ENCODE results near the gene MYOT.

The MYOT gene

DNA sequence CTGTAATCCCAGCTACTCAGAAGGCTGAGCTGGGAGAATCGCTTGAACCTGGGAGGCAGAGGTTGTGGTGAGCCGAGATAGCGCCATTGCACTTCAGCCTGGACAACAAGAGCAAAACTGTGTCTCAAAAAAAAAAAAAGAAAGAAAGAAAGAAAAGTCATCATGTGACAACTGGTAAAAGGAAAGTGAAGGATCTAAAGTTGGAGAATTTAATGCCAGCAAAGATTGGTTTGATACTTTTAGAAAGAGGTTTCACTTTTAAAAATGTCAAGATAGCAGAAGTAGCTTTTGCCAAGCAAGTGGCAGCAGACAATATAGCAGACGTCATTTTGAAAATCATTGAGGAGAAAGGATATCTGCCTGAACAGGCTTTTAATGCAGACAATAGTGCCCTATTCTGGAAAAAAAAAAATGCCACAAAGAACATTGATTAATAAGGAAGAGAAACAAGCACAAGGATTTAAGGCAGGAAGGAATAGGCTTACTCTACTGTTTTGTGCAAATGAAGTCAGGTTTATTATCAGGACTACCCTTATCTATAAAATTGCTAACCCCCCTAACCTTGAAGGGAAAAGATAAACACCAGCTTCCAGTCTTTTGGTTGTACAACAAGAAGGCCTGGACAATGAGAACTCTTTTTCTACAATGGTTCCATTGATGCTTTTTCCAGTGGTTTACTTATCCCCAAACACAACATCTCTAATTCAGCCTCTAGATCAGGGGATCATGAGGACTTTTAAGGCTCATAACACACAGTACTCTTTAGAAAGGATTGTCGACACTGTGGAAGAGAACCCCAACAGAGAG is 33.6 kb downstream of the MYOT start:
- DNase-seq (ENCODE audit: low read depth): no peak

DNA sequence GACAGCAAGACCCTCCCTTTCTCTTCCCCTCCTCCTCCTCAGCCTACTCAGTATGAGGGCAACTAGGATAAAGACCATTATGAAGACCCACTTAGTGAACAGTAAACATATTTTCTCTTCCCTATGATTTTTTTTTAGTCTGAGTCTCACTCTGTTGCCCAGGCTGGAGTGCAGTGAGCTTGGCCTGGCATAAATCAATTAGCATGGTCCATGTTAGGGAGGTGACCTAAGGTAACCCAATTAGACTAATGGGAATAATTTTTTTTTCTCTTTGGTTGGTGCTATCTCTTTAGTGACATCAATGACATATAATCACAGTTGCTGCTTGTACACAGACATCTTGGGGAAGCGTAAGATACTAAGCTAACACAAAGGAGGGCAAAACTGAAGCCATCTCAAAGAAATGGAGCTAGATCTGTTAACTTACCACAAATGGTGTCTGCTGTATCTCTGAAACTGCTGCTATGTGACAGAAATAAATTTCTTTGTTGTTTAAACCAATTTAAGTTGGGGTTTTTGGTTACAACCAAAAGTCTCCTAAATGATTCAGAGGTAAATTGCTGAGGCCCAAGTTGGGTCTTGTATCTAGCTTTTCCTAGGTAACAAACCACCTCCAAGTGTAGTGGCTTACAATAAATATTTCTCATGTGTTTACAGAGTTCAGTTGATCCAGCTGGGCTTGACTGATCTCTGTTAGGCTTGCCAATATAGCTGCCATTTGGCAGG is 34.9 kb downstream of the MYOT start:
- DNase-seq (ENCODE audit: low read depth): no peak

DNA sequence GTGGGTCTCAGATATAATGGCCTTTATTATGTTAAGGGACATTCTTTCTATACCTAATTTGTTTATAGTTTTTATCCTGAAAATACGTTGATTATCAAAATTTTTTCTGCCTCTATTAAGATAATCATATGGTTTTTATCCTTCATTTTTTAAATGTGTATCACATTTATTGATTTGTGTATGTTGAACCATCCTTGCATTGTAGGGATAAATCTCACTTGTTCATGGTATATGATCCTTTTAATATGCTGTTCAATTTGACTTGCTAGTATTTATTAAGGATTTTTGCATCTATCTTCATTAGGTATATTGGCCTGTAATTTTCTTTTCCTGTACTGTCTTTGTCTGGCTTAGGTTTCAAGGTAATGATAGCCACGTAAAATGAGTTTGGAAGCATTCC is 47.1 kb downstream of the MYOT start:
- no peak for DNase-seq (ENCODE audit: low read depth)

DNA sequence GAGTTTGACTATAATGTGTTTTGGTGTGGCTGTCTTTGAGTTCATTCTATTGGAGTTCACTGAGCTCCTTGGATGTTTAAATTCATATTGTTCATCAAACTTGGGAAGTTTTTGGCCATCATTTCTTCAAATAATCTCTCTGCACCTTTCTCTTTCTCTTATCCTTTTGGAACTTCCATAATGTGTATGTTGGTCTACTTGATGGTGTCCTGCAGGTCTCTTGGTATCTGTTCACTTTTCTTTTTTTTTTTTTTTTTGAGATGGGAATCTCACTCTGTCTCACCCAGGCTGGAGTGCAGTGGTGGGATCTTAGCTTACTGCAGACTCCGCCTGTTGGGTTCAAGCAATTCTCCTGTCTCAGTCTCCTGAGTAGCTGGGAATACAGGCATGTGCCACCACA is 49.3 kb downstream of the MYOT start:
- no peak for DNase-seq (ENCODE audit: low read depth)

DNA sequence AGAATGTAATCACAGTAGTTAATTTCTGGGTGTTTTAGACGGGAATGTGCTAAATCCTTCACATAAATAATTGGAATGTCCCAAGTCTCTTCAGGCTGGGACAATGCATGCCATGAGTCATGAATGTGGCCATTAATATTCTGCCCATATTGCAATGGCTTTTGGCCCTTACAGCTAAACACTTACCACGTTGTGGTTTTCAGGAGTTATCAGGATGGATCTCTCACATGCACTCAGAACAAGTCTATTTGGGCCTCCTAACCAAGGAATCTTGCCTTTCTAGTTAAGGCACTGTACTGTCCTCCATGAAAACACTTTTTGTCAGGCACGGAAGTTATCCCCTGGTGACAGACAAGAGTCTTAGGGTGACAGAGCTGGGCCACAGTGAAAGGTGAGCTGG is 54.3 kb downstream of the MYOT start:
- DNase-seq (ENCODE audit: low read depth): no peak

DNA sequence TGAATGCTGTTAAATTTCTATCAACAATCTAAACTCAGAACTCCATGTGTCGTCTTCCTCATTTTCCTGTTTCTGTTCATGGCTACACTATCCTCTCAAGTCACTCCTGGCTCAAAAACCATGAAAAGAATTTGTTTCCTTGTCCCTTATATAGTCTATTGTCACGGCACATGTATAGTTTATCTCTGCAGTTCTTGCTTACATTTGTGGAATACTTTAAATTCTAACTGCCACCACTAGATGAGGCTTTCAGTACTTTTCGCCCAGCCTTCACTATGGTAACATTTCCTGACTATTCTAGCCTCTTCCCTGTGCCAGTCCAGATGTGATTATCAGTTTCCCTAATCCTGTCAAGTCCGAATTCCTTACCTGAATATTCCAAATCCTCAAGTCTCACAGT is 56.2 kb downstream of the MYOT start:
- no peak for DNase-seq (ENCODE audit: low read depth)

DNA sequence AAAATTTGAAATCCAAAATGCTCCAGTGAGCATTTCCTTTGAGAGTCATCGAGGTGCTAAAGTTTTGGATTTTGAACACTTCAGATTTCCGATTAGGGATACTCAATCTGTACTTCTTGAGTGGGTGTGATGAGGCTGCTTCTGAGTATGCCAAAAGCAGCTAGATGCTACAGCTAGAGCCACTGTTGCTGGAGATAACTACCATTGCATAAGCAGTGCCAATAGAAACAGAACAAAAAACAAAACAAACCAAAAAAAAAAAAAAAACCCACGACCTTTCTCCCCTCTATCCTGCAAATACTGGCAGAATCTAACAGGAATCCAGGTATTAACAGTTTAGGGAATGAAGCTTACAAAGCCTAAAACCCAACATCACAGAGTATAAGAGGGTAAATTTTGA is 65.1 kb downstream of the MYOT start:
- DNase-seq (ENCODE audit: low read depth): no peak

DNA sequence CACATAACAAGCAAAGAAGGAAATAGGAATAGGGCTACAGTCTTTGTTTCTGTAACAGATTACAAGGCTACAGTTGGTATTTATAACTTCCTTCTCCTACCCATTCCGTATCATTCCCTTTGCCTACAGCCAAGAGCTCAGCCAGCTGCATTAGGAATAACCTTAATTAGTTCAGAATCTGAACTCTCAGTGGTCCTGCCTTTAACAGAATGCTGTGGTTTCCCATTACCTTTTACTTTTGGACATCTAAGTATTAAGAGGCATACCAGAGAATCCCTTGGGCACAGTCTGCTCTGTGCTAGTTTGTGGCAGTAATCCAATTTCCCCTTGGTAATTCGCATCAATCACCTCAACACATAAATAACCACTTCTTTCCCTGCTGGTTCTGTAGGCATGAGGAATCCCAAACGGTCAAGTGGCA is 65.8 kb downstream of the MYOT start:
- no peak for DNase-seq (ENCODE audit: low read depth)

DNA sequence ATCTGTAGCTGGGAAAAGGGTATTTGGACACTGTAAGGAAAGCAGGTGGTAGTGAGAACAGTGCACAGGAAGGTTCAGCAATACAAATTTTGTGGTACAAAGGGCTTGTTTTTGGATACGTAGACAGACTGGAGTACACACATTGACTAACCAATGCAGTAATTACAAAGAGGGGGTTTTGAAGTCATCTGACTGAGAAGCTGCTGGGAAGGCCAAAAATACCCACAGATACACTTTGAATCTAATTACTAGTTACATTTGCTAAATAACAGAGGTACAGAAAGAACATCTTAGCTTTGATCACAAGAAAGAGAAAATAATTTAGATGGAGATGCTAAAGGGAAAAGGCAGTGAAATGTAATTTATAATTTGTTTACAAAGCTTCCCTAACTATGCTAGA is 67.5 kb downstream of the MYOT start:
- no peak for DNase-seq (ENCODE audit: low read depth)

DNA sequence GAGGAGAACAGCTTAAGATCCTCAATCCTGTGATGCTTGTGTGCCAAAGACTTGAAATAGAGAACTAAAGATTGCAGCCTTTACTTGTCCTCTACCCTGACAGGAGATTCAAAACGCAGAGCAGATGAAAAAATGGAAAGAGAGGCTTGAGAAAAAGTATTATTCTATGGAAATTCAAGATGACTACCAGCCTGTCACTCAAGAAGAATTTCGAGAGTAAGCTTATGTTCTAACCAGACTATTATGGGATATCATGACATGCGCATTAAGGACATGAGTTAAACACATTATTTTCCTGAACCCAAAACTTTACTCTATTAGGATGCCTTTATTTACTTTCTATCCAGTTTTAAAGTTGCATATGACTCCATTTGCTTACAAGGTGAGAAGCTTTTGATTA is 68.0 kb downstream of the MYOT start:
- no peak for DNase-seq (ENCODE audit: low read depth)
